GM12865 (cell line): Measurements from ENCODE around the gene AGPS.

Experiments used
- DNase-seq: peaks from one replicate; pipeline ENCODE4 v3.0.0; 2010; ENCODE audit warnings: low read depth
- H3K4me3 ChIP-seq: 2 replicates; pipeline ENCODE4 v1.5.1; 2011; ENCODE audit warnings: mild to moderate bottlenecking, low read depth, low read length, control low read depth
- TF ChIP-seq, protein P1 (sequence below): IDR thresholded peaks from 2 replicates; pipeline ENCODE4 v1.5.1; 2011; ENCODE audit warnings: low read length, control low read depth, low read depth, inconsistent platforms; ENCODE audit not compliant: insufficient read depth; ENCODE audit errors: missing control alignments

The AGPS gene

DNA sequence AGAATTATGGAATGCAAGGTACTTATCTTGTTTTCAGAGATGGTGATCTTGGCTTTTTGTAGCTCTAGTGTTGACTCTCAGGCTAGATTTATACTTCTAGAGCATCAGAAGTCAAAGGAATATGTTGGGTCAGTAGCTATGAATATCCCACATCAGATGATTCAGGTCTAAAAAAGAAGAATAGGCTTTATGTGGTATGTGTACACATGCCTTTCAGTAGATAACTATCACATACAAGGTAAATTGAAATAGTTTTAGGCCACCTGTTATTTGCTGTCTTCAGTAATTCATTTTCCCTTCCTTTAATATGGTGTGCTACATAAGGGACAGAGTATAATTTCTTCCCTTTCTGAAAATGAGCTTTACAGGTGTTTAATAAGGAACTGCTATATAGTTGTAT lies 142.4 kb downstream of the AGPS start:
- H3K4me3 ChIP-seq: no peak overlapping the region
- DNase-seq: no peak
- TF ChIP-seq, protein P1, sequence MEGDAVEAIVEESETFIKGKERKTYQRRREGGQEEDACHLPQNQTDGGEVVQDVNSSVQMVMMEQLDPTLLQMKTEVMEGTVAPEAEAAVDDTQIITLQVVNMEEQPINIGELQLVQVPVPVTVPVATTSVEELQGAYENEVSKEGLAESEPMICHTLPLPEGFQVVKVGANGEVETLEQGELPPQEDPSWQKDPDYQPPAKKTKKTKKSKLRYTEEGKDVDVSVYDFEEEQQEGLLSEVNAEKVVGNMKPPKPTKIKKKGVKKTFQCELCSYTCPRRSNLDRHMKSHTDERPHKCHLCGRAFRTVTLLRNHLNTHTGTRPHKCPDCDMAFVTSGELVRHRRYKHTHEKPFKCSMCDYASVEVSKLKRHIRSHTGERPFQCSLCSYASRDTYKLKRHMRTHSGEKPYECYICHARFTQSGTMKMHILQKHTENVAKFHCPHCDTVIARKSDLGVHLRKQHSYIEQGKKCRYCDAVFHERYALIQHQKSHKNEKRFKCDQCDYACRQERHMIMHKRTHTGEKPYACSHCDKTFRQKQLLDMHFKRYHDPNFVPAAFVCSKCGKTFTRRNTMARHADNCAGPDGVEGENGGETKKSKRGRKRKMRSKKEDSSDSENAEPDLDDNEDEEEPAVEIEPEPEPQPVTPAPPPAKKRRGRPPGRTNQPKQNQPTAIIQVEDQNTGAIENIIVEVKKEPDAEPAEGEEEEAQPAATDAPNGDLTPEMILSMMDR: no peak

DNA sequence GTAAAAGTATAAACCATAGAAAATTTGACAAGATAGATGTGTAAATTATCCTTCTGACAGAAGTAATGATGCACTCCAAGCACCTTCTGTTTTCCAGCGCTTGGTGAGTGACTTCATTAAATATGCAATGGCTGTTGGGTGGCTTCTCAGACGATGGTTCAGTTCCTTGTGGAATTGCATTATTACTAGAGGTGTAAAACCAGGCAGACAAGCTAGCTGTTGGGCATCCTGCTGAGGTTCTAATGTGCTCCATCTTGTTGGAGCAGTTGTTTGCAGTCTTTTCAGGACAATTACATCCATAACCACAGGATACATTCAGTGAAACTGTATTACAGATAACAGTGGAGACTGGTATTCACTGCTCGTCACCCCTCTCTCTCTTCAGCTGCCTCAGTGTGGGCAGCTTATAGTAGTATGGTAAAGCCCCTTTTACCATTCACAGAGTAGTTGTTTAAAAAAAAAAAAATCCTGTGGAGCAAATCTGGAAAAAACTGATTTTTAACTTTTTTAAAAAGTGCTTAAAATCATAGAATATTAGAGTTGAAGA lies 143.5 kb downstream of the AGPS start:
- TF ChIP-seq, protein P1: no peak
- no peak for DNase-seq
- H3K4me3 ChIP-seq: no peak overlapping the region

DNA sequence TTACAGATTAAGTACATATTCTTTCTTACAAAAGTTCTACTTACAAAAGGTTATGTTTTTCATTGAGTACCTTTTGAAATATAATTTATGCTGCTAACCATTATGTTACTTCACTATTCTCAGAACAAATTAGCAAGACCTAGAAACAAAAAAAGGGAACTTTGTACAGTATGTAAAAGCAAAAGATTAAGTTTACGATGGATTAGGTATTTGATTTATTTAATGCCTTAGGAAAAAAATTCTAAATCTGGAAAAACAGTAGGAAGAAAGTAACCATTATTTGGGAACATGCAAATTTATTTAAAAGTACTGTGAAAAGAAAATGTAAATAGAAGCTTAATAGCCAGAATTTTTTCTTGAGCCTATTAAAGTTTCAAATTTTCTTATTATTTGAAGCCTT lies 144.6 kb downstream of the AGPS start:
- no peak for DNase-seq
- TF ChIP-seq, protein P1: no peak
- no peak overlapping the region for H3K4me3 ChIP-seq

DNA sequence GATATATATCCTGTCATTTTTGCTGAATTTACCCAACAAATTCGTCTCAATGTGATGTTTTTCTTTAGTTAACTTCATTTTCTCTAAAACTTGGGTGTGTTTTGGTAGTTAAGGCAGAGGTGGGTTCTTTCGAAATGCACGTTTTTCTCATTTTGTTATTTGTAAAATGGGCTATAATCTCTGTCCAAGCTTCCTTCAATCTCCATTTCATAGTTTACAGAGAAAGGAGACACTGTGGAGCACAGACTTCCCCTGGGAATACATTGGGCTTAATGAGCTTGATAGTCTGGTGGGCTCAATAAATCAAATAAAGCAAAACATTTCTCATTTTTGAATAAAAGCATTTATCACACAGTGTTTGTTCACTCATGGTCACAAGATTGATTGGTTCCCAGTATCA lies 145.1 kb downstream of the AGPS start:
- TF ChIP-seq, protein P1: no peak
- DNase-seq: no peak
- H3K4me3 ChIP-seq: no peak overlapping the region

DNA sequence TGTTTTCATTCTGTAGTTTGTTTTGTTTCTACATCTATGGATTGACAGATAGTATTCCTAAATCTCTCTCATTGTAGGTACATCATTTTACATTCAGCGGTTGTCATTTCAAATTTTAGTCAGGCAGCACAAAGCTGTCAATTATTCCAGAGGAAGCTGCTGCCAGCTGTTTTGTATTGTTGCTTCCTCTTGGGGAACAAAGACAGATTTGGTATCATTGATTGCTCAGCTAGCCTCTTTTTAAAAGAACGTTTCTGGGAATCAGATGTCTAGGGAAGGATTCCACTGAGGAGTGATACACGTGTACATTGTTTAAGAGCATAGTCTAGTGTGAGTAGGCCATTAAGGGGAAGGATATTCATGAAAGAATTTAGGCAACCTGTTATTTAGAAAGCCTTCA lies 145.8 kb downstream of the AGPS start:
- TF ChIP-seq, protein P1: no peak
- H3K4me3 ChIP-seq: no peak overlapping the region
- no peak for DNase-seq

DNA sequence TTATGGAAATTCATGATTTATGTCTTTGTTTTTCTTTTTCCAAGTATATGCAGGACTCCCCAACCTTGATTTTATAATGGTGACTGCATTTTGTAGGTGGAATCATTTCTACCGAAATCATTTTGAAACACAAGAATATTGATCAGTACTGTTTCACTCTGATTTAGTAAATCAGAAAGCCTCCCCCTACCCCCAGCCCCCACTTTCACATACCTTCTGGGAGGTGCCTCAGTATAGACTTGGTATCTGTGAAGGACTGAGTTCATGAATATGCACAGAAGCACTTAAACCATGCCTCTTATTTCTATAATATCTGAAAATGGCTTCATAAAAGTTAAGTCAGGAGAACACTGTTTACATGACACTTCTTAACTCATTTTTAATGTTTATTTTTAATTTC lies 147.7 kb downstream of the AGPS start:
- DNase-seq: no peak
- H3K4me3 ChIP-seq: no peak overlapping the region
- TF ChIP-seq, protein P1: no peak

DNA sequence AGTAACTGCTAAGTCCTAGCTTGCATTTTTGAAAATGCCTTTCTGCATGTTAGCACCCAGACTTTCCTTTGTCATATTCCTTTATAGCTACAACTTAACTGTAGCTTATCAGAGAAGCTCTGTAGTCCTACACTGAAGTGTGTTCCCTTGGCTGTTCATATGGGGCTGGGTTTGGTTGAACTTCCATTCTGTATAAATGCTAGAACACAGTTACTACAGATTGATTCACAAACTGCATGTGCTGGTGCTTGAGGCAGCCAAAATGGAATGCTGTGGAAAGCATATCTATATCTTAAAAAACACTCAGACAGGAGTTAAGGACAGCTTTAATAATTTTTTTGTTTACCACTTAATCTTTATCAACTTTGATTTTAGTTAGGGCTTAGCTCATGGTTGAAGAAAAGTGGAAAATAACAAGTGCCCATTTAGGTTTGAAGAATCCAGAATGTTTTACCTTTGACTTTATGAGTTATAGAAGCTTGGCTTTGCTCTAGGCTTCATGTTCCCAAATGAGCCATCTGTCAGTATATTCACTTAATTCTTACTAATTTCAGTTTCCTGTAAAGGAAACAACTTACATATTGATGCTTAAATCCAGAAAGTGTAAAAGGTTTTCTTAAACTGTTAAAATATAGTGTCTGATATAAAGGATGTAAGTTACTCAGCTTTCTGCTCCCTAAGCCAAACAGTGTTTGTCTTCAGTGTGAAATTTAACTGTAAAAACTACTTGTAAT lies 148.9 kb downstream of the AGPS start:
- H3K4me3 ChIP-seq: no peak overlapping the region
- no peak for DNase-seq
- TF ChIP-seq, protein P1: no peak
